LNCaP clone FGC (cell line): Measurements from ENCODE around the gene PTCH2.
"Not testable (repeated sequence)": the region's sequence is repeated elsewhere in the genome, so short reads cannot be mapped to it uniquely, and the experiment has no call there.

Experiments
- DNase-seq: peaks from one replicate; pipeline ENCODE4 v3.0.0-alpha.2; 2011; ENCODE audit warnings: low read depth
- H3K4me3 ChIP-seq: 2 replicates; pipeline ENCODE4 v1.5.1; 2011; ENCODE audit warnings: mild to moderate bottlenecking, low read depth, low read length, control low read depth
- CTCF ChIP-seq: IDR thresholded peaks from 2 replicates; pipeline ENCODE4 v1.5.1; 2012; ENCODE audit warnings: mild to moderate bottlenecking; ENCODE audit not compliant: control insufficient read depth, insufficient read depth; ENCODE audit errors: extremely low read depth

PTCH2 gene

GRCh38 chr1:44817771-44818495, 25.1 kb downstream of the PTCH2 start:
- DNase-seq = no peak
- no peak for TF ChIP-seq CTCF
- no peak overlapping the region for H3K4me3 ChIP-seq

- no peak overlapping the region for H3K4me3 ChIP-seq
- TF ChIP-seq CTCF = no peak
Observed at GRCh38 chr1:44817307-44817706, 25.7 kb downstream of the PTCH2 start.

GRCh38 chr1:44815926-44816325, 27.1 kb downstream of the PTCH2 start:
- DNase-seq, H3K4me3 ChIP-seq: not testable (repeated sequence)

More at GRCh38 chr1:44817307-44817706, 25.7 kb downstream of the PTCH2 start:
- DNase-seq = no peak

GRCh38 chr1:44812822-44813543, 30.1 kb downstream of the PTCH2 start:
- TF ChIP-seq CTCF = no peak
- H3K4me3 ChIP-seq = peak overlapping the region; percentile 64
- DNase-seq = no peak

GRCh38 chr1:44811234-44811633, 31.8 kb downstream of the PTCH2 start:
- no peak overlapping the region for H3K4me3 ChIP-seq
- no peak for DNase-seq
- no peak for TF ChIP-seq CTCF

GRCh38 chr1:44810762-44811105, 32.3 kb downstream of the PTCH2 start:
- not testable (repeated sequence) for DNase-seq, H3K4me3 ChIP-seq

- peak; percentile 61 for DNase-seq
- H3K4me3 ChIP-seq = no peak overlapping the region
- no peak for TF ChIP-seq CTCF
Observed at GRCh38 chr1:44810101-44810761, 32.8 kb downstream of the PTCH2 start.
